Measurements from ENCODE around the gene SMAD2.

SMAD2 gene

GRCh38 chr18:47931718-47932103 lies 1.3 kb upstream of the SMAD2 start:
- no peak for DNase-seq

DNA sequence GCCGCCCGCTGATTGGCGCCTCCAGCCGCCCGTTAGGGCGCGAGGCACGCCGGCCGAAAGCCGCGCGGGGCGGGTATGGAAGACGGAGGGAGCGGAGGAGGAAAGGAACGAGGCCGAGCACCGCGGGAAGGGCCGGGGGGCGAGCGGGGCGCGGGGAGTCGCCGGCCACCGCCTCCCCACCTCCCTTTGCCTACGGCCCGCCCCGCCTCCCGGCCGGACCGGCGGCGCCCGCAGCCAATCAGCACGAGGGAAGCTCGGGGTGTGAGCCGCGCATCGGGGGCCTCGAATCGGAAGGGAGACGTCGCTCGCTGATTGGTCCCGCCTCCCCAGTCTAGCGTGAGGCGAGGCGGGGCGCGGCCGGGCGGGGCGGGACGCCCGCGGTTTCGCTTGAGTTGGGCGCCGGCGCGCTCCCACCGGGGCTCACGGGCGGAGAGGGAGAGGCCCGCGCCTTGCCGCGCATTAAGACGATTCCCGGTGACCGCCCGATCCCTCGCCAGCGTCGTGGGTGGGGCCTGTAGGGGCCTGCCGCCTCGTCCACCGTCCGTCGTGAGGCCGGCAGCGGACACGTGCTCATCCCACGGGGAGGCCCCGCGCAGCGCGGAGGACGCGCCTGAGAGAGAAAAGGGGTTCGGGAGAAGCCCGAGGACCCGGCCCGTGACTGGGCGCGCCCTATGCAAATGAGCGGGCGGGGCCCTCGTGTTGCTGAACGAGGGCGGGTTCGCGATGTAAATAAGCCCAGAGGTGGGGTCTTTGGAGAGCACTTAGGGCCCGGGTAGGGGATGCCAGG lies 665 bp upstream of the SMAD2 start:
- DNase-seq, result peak; percentile 89 to 90

DNA sequence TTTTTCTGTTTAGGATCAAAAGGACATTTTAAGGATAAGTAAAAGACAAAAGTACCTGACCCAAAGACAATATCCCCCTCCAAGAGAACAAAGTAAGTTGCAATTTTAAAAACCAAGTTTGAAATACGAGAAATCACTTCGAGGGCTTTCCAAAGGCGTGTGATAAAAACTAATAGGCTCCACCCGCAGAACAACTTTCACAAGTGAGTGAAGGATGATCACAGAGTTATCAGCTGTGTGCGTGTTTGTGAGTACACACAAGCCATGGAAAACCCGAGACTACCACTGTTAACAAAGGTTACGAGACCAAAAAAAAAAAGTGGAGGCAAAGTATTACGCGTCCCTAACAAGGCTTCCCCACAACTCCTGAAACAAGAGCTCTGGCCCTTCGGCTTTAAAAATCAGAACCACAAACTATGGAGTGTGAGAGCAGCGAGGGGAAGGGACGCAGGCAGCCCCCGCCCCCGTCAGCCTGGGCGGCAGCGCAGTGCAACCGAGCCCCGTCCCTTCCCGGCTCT lies 719 bp downstream of the SMAD2 start:
- peak in 1 of 2 donors; percentile 10 for DNase-seq

DNA sequence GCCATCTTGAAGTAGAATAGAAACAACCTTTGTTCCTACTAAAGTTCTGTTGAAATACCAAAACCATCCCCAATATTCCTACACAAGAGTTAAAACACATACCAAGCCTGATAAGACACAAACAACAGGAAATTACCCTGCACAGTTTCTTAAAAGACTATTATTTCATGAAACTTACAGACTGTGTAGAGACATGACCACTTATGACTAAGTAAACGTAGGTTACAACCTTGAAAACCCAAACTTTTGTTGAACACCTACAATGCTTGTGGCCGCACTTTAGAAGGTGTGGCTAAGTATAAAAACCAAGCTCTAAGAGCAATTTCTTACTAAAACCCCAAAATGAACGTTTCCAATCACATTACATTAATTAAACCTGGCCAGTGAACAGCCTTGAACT lies 2.0 kb downstream of the SMAD2 start:
- no peak for DNase-seq

DNA sequence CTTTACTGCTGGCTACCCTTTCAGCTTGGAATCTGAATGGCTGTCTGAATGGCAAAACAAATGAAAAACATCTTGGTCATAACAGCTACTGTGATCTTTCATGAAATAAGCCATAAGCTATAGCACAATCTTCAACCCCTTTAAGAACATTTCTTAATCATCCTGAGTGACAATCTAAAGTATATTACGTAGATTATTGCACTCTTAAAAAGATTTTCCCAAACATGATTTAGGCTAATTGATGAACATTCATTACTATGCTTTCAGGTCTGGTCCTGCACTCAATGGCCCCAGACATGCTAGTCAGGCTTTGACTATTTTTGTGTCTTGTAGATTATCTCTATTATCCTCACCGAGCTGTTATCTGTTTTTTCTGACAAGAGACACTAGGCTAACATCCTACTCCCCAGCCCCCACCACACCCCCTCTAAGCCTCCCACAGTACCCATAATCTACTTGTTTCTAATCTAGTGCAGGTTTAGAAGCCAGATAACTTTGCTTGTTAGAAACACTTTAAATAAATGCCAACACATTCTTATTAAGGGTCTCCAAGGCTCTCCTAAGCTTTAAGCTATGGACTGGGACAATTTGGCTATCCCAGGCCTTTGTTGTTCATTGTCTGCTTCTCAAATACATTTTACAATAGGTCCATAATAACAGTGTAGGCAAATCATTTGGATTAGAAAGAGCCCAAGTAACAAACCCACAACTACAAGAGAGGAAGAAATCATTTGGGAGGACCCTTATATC lies 4.2 kb downstream of the SMAD2 start:
- DNase-seq, result no peak

DNA sequence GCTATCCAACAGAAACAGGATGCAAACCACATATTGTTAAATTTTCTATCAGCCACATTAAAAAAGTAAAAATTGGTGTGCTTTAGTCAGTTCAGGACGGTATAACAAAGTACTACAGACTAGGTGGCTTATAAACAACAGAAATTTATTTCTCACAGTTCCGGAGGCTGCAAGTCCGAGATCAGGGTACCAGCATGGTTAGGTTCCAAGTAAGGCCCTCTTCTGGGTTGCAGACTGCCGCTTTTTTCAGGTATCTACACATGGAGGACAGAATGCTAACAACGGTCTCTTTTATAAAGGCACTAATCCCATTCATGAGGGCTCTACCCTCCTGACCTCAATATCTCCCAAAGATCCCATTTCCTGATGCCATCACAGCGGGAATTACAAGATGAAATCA lies 10.5 kb downstream of the SMAD2 start:
- no peak for DNase-seq

GRCh38 chr18:47917923-47918610 lies 12.4 kb downstream of the SMAD2 start:
- no peak for DNase-seq

- no peak for DNase-seq
Measured at GRCh38 chr18:47915930-47916329, 14.5 kb downstream of the SMAD2 start.

- DNase-seq, result no peak
Measured at GRCh38 chr18:47915229-47915628, 15.2 kb downstream of the SMAD2 start.

GRCh38 chr18:47912794-47913585 lies 17.5 kb downstream of the SMAD2 start:
- DNase-seq, result no peak

DNA sequence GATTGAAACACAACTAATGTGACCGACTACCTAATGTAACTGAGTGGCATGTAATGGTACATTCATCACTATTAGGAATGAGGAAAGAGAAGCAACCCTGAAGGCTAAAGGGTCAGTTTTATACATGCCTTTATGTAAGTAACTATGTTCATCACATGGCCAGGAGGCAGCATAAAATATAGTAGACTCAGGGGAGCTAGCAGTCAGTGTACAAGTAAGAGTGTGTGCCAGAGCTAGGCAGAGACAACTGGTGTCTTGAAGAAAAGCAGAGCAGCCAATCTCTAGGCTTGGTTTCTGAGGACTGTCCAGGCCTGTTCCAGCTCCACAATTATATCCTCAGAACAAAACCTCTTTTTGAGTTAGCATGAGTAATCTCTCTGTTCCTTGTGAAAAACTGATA lies 18.1 kb downstream of the SMAD2 start:
- no peak for DNase-seq

GRCh38 chr18:47911877-47912276 lies 18.6 kb downstream of the SMAD2 start:
- DNase-seq, result no peak

GRCh38 chr18:47909484-47909883 lies 21.0 kb downstream of the SMAD2 start:
- no peak for DNase-seq

DNA sequence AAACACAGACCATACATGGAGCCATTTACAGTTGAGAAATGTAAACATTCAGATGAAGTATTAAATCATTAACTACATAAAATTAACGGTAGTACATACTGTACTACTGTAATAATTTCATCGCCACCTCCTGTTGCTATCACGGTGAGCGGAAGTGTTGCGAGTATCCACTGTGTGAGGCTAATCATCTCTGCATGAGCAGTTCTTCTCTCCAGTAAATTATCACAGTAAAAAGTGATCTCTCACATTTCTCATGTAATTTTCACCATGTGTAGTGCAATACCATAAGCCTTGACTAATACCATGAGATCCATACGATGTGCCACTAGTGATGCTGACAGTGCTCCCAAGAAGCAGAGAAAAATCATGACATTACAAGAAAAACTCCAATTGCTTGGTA lies 21.9 kb downstream of the SMAD2 start:
- no peak for DNase-seq

DNA sequence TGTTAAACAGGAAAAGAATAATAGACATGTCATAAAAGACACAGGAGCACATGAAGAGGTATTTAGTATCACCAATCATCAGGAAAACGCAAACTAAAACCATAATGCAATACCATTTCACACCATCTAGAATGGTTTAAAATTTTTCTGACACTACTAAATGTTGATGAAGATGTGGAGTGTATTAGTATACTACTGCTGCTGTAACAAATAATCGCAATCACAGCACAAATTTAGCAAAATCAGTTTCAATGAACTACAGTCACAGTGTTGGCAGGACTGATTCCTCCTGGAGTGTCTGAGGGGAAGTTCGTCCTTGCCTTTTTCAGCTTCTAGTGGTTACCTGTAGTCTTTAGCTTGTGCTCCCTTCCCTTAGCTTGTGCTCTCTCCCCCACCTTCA lies 24.1 kb downstream of the SMAD2 start:
- no peak for DNase-seq

DNA sequence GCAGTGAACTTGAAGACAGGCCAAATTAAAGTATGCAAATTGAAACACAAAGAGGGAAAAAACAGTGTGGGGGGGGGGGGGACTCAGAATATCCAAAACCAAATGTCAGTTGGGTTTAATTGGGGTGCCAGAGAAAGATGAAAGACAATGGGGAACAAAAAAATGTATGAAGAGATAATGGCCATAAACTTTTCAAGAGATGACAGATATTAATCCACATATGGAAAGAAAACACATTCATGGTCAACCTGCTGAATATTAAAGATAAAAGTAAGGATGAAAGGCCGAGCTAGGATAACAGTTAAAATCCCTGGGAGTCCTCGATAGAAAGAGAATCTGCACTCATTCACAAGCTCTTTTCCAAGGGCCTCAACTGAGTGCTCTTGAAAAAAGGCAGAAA lies 26.6 kb downstream of the SMAD2 start:
- DNase-seq, result no peak

GRCh38 chr18:47901624-47902362 lies 28.7 kb downstream of the SMAD2 start:
- DNase-seq, result no peak

GRCh38 chr18:47899107-47899840 lies 31.2 kb downstream of the SMAD2 start:
- no peak for DNase-seq

DNA sequence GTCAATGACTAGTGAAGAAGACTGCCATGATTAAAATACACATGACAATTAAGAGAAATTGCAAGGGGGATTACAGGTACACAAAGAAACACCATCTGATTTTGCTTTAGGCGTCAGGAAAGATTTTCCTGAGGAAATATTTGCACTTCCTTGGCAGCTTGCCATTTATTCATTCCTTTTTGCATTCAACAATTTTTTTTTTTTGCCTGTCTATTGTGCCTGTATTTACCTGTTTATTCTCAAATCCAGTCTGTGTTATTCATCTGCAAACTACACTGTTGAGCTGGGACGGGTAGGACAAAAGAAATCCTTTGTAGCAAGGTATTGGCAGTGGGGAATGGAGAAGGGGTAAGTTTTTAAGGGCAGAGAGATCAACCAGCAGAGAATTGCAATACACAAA lies 31.8 kb downstream of the SMAD2 start:
- no peak for DNase-seq

DNA sequence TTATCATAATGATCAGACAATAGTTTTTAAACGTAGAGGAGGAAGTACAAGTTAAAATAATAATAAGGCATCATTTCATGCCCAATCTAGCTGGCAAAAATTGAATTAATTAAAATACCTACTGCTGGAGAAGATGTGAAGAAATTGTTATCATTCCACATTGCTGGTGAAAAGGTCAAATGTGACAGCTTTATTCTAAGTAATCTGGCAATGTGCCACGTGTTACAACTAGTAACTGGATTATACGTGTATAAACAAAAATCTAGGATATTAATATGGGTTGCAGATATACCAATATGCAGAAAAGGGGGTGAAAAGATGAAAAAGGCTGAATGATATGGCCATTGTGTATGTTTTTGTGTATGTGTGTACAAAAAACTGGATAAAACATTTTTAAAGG lies 32.4 kb downstream of the SMAD2 start:
- no peak for DNase-seq

- DNase-seq, result no peak
Measured at GRCh38 chr18:47895565-47896250, 34.8 kb downstream of the SMAD2 start.

All from stimulated activated CD4-positive, alpha-beta T cell treated with anti-CD3 and anti-CD28 coated beads, Interleukin-2, amount 100 ng/mL, for 48 hours (primary cell).